AG08395 (cell line): Measurements from ENCODE around the gene PSTPIP1.
A peak's percentile ranks its signal among the peaks of the same experiment; 100 is the strongest.

Experiments
- DNase-seq: peaks from one replicate; pipeline ENCODE4 v3.0.0; 2012; ENCODE audit warnings: mixed read lengths, low spot score

Gene PSTPIP1

GRCh38 chr15:77018796-77019505 lies 24.0 kb downstream of the PSTPIP1 start:
- no peak for DNase-seq

DNA sequence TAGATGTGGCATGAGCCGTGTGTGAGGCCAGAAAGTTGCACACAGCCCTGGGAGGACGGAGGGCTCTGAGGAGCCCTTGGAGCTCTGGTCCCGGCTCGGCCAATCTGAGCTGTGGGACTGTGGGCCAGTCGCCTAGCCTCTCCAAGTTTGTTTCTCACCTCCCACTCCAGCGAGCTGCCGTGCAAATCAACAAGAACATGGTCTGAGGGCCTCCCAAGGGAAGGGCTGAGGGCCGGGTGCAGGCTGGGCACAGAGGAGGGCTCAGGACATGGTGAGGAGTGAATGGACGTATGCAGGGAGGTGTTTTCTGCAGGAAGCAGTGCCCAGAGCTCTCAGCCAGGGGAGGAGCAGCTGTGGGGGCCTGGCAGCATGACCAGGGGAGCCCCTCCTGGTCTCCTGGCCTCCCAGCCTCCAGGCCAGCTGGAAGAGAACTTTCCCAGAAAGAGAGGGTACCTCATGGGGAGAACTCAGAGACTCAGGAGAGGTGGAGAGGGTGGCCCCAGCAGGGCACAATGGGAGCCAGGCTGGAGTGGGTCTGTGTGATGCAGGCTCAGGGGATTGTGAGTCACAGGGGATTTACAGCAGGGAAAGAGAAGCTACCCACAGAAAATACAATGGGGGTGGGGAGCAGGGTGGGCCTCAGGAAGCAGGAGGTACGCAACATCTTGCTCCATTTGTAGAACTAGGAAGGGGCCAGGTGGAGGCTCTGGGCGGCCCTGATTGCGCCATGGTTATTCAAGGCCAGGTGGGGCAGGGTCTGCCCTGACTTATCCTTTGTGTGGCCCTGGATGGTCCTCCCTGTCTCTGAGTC lies 24.8 kb downstream of the PSTPIP1 start:
- DNase-seq, result no peak

DNA sequence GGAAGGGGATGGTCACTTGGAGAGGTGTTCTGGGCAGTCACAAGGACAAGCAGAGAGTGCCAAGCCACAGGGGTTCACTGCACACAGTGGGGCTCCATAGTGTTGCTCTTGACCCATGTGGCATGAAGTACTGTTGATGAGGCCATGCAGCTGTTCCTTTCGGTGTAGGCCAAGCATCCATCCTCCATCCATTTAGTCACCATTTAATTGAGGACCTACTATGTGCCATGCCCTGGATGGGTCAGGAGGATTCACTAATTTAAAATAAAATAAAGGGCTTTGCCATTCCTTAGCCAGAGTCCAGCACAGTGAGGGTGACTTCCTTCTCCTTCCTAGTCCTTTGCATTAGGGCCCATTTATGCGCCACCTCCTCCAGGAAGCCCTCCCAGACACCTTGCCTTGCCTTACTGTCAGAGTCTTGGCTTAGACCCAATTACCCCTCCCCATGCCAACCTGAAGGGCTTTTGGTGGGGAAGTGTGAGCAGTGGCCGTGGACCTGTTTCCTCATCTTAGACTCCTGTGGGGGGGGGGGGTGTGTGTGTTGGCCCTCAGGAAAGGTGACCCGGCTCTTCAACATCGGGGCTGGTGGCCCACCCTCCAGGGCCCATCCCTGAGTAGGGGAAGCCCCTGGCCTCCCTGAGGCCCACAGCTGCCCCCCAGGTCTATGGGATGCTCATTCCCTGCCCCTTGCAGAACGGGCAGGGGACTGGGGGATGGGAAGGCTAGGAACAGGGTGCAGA lies 25.6 kb downstream of the PSTPIP1 start:
- DNase-seq, result no peak

GRCh38 chr15:77021088-77021481 lies 26.2 kb downstream of the PSTPIP1 start:
- no peak for DNase-seq

DNA sequence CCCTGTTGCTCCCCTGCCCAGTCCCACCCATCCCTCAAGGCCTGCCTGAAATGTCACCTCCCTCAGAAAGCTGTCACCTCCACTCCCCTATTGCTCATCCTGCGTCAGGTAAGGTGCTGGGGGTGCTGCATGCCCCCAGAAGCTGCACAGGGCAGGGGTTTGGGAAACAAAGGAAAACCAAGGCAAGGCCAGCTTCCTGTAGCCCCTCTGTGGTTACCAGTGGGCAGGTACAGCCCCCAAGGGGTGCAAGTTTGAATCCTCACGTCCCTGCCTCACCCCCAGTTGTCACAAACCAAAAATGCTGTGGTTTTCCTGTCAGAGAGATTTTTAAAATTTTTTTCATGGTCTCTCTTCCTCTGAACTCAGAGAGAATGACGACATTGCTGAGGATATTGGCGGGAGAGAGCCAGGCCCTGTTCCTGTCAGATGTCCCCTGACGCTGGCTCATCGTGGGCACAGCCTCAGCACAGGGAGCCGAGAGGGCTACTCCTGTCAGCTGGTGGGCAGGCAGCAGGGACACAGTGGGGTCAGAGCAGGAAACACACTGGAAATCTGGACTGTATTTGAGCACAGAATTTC lies 27.0 kb downstream of the PSTPIP1 start:
- DNase-seq, result peak; percentile 76

DNA sequence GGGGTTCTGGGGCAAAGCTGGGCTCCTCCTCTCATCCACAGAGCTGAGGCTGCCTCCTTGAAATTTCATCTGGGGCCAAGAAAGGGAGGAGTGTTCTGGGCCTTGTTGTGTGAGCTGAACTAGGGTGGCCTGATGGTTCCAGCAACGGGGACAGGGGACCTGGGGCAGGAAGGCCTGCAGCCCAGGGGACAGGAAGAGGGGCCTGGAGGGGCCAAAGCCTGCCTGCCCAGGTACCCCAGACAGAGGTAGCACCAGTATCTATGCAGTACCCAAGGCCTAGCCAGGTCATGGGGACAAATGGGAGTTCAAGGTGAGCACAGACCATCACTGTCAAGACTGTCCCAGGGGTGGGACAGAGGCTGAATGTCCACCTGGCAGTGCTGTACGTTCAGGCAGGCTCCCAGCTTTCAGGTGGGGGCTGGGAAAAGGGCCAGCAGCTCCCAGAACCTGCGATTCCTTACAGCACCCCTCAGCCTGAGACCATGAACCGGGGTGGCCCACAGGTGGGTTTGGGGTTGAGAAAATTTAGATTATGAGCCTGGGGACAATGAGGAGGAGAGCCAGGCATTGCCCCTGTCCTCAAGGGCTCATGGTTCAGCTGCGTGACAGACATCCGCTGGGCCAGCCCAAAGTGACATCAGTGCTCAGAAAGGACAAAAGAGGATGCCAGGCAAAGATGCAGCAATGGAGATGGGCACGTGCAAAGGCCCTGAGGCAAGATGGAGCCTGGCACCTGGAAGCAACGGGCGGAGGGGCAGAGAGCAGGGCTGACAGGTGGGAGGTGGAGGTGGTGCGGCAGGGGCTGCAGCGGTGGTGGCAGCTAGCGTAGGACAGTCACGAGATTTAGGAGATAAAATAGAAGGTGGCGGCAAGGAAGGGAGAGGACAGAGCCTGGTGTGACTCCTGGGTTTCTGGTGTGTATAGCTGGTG lies 28.0 kb downstream of the PSTPIP1 start:
- DNase-seq, result no peak

DNA sequence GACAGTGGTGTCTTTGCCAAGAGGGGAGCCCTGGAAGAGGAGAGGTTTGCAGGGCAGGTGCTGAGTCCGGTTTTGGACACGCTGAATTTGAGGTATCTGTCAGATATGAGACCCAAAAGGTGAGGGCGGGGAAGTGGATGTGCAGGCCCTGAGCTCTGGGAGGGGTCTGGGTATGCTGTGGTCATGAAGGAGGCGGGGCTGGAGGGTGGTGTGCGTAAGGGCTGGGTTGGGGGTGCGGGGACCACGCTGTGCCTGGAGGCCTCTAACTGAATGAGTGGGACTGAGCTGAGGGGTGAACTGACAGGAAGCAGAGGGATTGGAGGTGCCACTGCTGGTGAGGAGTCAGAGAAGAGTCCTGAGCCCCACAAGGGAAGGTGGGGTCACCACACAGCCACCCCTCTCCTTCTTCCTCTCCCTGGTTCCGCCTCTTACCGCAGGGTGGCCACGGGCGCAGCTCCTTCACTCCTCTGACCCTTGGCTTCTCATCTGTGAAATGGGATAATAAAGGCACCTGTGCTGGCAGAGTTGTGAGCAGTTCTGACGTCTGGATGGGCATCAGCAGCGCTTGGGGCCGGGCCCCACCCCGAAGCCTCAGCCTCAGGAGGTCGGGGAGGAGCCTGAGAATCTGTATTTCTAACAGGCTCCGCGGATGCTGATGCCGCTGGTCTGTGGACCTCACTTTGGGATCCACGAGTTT lies 28.8 kb downstream of the PSTPIP1 start:
- DNase-seq, result no peak

DNA sequence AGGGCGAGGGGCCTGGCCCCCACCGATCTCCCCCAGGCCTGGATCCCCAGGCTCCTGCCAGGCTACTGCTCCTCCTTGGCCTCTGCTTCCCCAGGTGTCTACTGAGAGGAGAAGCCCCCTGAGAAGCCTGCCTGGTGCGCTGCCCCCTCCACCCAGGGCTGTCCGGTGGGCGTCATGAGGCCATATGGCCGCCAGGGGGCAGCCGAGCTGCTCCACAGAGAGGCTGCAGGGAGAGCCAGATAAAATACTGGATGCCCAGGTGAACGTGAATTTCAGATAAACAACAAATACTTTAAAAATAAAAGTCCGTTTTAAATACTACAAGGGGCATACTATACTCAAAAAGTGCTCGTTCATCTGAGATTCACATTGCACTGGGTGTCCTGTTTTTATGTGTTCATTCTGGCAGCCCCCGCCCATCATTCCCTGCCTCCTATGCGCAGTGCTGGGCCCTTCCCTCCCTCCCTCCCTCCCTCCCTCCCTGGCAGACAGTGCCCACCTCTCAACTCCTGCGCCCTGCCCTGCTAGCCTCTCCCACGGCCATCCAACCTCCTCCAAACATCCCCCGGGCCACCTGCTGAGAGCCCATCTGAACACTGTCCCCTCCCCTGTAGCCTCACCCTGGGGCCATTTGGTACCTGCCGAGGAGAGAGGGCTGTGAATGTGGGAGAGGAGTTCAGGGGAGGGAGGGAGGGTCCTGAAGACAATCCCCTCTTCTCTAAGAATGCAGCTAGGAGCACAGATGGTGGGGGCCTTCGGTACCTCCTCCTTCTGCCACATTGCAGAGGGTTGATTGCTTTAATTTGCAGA lies 29.6 kb downstream of the PSTPIP1 start:
- DNase-seq, result peak; percentile 80

GRCh38 chr15:77025083-77025901 lies 30.4 kb downstream of the PSTPIP1 start:
- DNase-seq, result no peak

DNA sequence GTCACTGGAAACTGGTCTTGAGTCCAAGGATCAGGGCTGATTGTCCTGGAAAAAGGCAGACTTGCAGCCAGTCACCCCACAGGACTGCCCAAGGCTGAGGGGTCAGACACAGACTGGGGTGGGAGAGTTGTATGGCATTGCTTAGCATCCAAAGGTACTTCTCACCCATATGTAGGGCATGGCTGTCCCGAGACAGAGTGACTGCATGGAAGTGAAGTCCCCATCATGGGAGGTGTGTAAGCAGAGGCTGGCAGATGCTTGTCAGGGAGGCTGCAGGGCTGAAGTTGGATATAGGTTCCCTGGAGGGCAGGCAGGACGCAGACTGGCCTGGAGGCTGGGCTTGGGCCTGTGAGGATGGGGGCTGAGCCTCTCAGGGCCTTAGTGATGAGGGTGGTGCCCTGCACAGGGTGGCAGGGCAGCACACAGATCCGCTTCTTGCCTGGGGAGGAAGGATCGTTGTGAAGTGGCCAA lies 31.1 kb downstream of the PSTPIP1 start:
- no peak for DNase-seq

GRCh38 chr15:77026501-77027110 lies 31.7 kb downstream of the PSTPIP1 start:
- DNase-seq, result no peak

GRCh38 chr15:77027111-77027696 lies 32.3 kb downstream of the PSTPIP1 start:
- no peak for DNase-seq

GRCh38 chr15:77027697-77028450 lies 32.9 kb downstream of the PSTPIP1 start:
- DNase-seq, result no peak

DNA sequence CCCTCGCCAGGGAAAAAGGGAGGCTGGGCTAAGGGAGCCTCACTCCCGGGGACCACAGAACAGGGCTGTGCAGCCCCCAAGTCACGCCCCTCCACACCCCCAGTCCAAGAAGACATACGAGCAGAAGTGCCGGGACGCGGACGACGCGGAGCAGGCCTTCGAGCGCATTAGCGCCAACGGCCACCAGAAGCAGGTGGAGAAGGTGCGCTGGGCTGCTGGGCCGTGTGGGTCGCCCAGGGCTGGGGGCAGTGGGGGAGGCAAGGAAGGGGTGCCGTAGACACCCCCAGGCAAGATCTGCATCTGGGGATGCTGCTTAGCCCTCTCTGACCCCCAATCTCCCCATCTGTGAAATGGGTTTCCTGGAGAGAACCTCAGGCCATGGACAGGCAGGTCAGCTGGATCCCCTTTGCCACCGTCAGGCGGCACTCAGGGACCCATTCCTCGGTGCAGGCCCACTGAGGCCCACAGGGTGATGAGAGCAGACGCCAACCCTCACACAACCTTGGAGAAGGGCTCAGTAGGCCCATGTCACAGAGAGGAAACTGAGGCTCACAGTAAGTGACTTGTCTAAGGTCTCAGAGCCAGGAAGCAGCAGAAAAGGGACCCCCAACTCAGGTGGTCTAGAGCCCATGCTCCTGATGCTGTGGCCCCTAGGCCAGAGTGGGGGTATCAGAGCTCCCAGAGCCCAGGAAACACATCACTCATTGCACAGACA lies 33.7 kb downstream of the PSTPIP1 start:
- no peak for DNase-seq

GRCh38 chr15:77029166-77030047 lies 34.5 kb downstream of the PSTPIP1 start:
- no peak for DNase-seq
